ENCODE results near the gene CRLF1.

The CRLF1 gene

DNA sequence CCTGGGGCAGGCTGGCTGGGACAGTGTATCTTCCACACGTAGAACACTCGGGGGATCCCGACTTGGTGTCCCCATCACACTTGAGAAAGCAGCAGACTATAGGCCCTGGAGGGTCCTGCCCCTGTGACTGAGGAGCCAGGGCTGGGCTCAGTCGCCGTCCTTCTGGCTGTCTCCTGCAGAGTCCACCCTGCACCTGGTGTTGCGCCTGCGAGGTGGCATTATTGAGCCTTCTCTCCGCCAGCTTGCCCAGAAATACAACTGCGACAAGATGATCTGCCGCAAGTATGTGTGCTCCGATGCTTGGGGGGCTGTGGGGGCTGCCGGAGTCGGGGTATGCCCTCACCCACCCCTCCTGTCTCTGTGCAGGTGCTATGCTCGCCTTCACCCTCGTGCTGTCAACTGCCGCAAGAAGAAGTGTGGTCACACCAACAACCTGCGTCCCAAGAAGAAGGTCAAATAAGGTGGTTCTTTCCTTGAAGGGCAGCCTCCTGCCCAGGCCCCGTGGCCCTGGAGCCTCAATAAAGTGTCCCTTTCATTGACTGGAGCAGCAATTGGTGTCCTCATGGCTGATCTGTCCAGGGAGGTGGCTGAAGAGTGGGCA lies 31.8 kb downstream of the CRLF1 start:
- H3K36me3 Mint-ChIP-seq, result peaks cover 60% of the 10 kb centered on the region
- no peak overlapping the region for H3K4me3 Mint-ChIP-seq
- no peak overlapping the region for H3K27ac Mint-ChIP-seq
- no peak for ATAC-seq
- H3K27me3 Mint-ChIP-seq, result no peaks in the 10 kb centered on the region
- H3K4me1 Mint-ChIP-seq, result peaks cover 26% of the 10 kb centered on the region
- no peaks in the 10 kb centered on the region for H3K9me3 Mint-ChIP-seq

DNA sequence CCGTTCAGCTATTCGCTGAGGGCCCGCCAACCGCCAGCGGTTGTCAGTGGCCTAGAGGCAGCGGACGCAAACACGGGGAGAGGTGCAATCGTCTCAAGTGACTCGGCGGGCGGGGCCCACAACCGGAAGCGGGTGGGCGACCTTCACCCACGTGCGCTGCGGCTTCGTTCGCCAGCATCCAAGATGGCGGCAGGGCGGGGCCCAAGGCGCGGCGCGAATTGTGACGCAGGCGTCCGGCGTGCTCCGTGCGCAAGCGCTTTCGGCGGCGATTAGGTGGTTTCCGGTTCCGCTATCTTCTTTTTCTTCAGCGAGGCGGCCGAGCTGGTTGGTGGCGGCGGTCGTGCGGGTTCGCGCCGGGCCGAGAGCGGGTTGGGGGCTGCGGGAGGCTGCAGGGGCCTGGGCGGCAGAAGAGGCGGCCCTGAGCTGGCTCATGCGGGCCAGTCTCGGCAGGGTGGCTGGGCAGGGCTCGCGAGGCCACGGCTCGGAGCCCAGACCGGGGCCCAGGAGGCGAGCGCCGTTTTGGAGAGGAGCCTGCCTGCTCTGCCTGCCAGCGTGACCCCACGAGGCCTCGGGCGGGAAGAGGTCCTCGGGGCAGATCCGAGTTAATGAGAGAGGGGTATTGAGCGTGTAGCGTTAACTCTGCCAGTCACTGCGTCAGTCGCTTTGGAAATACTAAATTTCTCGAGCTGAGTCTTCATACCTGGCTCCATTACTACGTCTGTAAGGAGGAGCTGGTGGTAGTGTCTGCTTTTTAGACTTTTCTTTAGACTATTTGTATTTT lies 34.8 kb downstream of the CRLF1 start, which contains the start of gene UBA52:
TSS of gene UBA52 (plus strand) at position 294 of the 781 bp plus-strand sequence. CDS start 1,444 bp downstream, outside the sequence.
- no peaks in the 10 kb centered on the region for H3K27me3 Mint-ChIP-seq
- peak within 1 kb of the TSS; percentile 93 for H3K27ac Mint-ChIP-seq
- peaks cover 26% of the 10 kb centered on the region for H3K4me1 Mint-ChIP-seq
- no peaks in the 10 kb centered on the region for H3K9me3 Mint-ChIP-seq
- H3K4me3 Mint-ChIP-seq, result peak within 1 kb of the TSS; percentile 91
- peaks cover 66% of the 10 kb centered on the region for H3K36me3 Mint-ChIP-seq
- peak; percentile 99 for ATAC-seq

DNA sequence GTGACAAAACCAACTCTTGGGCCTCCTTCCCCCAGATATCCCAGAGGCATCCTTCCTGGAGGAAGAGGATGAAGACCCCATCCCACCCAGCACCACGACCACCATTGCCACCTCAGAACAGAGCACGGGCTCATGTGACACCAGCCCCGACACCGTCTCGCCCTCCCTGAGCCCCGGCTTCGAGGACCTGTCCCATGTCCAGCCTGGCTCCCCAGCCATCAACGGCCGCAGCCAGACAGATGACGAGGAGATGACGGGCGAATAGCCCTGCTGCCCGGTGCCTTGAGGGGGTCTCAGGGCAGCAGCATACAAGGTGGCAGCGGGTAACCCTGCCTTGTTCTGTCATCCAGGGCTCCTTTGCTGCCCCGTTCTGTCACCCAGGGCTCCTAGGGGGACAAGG lies 38.2 kb downstream of the CRLF1 start:
- H3K4me3 Mint-ChIP-seq, result no peak overlapping the region
- no peak for ATAC-seq
- H3K4me1 Mint-ChIP-seq, result peaks cover 12% of the 10 kb centered on the region
- H3K9me3 Mint-ChIP-seq, result no peaks in the 10 kb centered on the region
- no peak overlapping the region for H3K27ac Mint-ChIP-seq
- H3K27me3 Mint-ChIP-seq, result no peaks in the 10 kb centered on the region
- peaks cover 58% of the 10 kb centered on the region for H3K36me3 Mint-ChIP-seq

DNA sequence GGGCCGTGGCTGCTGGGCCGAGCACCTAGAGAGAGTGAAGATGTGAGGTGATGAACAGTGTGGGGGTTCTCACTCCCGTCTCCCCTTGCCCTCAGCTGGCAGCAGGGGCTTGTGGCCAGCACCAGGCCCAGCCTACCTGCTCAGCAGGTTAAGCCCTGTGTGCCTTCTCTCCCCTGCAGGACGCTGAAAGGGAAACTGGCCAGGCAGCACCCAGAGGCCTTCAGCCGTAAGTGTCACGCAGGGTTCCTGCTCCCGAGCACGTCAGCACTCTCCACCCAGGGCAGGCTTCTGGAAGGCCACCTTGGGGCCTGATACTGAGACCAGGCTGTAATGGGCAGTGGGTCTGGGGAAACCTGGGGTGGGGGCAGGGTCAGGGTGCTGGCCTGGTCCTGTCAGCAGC lies 39.6 kb downstream of the CRLF1 start:
- H3K27ac Mint-ChIP-seq, result no peak overlapping the region
- H3K9me3 Mint-ChIP-seq, result no peaks in the 10 kb centered on the region
- H3K4me1 Mint-ChIP-seq, result peaks cover under 1% of the 10 kb centered on the region
- ATAC-seq, result no peak
- no peak overlapping the region for H3K4me3 Mint-ChIP-seq
- H3K27me3 Mint-ChIP-seq, result no peaks in the 10 kb centered on the region
- peaks cover 56% of the 10 kb centered on the region for H3K36me3 Mint-ChIP-seq

DNA sequence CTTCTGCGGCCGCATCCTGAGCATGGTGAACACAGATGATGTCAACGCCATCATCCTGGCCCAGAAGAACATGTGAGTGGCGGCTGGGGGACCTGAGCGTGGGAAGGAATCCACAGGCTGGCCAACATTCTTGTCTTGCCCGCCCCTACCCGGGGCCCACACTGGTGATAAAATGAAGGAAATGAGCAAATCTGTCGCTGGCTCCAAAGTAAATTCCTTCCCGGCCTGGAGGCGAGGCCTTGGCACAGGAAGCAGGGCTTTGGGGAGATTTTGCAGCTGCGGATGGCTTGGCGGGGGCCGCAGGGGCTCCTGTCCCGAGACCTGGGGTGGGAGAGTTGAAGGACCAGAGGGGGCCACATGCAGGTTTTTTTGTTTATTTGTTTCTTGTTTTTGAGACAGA lies 44.5 kb downstream of the CRLF1 start:
- peaks cover 42% of the 10 kb centered on the region for H3K36me3 Mint-ChIP-seq
- ATAC-seq, result no peak
- H3K4me1 Mint-ChIP-seq, result peaks cover 34% of the 10 kb centered on the region
- H3K27me3 Mint-ChIP-seq, result no peaks in the 10 kb centered on the region
- no peak overlapping the region for H3K27ac Mint-ChIP-seq
- no peak overlapping the region for H3K4me3 Mint-ChIP-seq
- no peaks in the 10 kb centered on the region for H3K9me3 Mint-ChIP-seq

DNA sequence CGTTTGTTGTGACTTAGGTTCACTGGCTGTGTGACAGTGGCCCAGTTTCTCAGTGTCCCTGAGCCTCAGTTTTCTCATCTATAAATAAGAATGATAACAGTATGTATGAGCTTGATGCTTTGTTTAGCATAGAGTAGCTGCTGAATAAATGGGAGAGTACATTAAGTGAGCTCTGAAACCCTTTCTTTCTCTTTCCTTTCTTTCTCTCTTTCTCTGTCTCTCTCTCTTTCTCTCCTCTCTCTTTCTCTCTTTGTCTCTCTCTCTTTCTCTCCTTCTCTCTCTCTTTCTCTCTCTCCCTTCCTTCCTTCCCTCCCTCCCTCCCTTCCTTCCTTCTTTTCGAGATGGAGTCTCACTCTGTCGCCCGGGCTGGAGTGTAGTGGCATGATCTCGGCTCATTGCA lies 46.9 kb downstream of the CRLF1 start:
- Mint-ChIP-seq H3K36me3 (peaks cover 32% of the 10 kb centered on the region), H3K9me3 (no peaks in the 10 kb centered on the region), H3K4me1 (peaks cover 34% of the 10 kb centered on the region), H3K4me3 (peak overlapping the region; percentile 16), H3K27ac (peak overlapping the region; percentile 64), H3K27me3 (no peaks in the 10 kb centered on the region)
- no peak for ATAC-seq

DNA sequence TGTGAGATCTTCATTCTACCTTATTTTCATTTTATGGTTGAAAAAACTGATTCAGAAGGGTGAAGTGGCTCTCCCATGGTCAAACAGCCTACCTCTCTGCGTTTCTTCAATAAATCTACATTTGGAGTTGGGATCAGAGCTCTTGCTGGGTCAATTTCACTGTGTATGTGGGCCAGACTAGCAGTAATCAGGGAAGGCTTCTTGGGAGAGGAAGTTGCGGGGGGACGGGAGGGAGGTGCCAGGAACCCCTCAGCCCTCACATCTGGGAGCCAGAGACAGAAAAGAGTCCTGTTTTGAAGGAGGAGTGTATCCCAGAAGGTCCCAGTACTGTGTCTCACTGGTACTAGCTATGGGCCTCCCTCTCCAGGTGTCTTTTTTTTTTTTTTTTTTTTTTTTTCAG lies 48.0 kb downstream of the CRLF1 start:
- H3K27me3 Mint-ChIP-seq, result no peaks in the 10 kb centered on the region
- peaks cover 34% of the 10 kb centered on the region for H3K4me1 Mint-ChIP-seq
- H3K4me3 Mint-ChIP-seq, result peak overlapping the region; percentile 91
- peaks cover 21% of the 10 kb centered on the region for H3K36me3 Mint-ChIP-seq
- H3K9me3 Mint-ChIP-seq, result no peaks in the 10 kb centered on the region
- peak overlapping the region; percentile 95 for H3K27ac Mint-ChIP-seq
- ATAC-seq, result no peak

DNA sequence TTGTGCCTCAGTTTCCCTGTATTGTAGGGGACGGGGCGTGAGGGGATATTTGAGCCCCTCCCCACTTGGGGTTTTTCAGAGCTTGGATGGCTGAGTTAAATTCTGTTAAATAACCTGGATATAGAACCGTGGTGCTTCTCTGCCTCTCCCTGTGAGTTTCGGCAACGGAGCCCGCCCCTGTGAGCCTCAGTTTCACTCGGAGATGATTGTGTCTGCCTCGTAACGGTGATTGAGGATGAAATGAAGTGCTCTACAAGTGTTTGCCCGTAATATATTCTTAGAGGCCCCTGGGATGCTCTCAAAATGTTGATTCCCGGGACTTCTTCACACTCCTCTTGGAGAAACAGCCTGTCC lies 48.4 kb downstream of the CRLF1 start:
- Mint-ChIP-seq H3K27ac (peak overlapping the region; percentile 95), H3K36me3 (peaks cover 16% of the 10 kb centered on the region), H3K27me3 (no peaks in the 10 kb centered on the region), H3K4me3 (peak overlapping the region; percentile 91), H3K4me1 (peaks cover 34% of the 10 kb centered on the region), H3K9me3 (no peaks in the 10 kb centered on the region)
- ATAC-seq, result no peak

DNA sequence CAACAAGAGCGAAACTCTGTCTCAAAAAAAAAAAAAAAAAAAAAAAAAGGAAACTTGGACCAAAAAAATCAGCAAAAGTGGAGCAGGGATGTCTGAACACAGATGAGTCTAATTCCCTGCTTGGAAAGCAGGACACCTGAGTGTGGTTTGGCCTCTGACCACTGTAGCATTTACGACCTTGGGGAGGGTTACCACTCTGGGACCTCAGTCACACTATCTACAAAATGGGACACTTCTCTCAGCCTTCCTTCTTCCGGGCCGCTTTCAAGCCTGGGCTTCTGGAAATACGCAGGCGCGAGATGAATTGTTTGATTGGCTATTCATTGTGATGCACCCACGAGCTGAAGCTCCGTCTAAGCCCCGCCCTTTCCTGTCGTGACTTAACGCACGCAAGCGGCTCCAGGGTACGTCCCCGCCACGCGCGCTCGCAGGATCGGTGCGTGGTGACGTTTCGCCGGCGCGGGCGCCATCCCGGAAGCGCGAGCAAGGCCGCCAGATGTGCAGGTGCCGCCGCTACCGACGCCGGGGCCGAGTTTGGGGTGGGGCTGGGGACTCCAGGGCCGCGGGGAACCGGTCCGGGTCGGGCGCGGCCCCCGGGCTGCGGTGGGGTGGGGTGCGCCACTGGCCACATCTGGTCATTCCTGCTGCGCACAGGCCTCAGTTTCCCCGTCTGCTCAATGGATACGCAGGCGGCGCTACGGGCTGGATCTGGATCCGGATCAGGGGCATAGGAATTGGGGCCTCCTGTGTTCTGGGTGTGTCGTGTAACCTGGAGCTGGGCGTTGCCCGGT lies 49.0 kb downstream of the CRLF1 start, which contains the start of gene KXD1:
TSS of gene KXD1 (plus strand) at position 460 of the 791 bp plus-strand sequence. CDS start 4,187 bp downstream, outside the sequence.
- Mint-ChIP-seq H3K4me3 (peak within 1 kb of the TSS; percentile 91), H3K27me3 (no peaks in the 10 kb centered on the region), H3K9me3 (no peaks in the 10 kb centered on the region), H3K4me1 (peaks cover 34% of the 10 kb centered on the region), H3K36me3 (peaks cover 12% of the 10 kb centered on the region), H3K27ac (peak within 1 kb of the TSS; percentile 95)
- ATAC-seq, result peak; percentile 100

DNA sequence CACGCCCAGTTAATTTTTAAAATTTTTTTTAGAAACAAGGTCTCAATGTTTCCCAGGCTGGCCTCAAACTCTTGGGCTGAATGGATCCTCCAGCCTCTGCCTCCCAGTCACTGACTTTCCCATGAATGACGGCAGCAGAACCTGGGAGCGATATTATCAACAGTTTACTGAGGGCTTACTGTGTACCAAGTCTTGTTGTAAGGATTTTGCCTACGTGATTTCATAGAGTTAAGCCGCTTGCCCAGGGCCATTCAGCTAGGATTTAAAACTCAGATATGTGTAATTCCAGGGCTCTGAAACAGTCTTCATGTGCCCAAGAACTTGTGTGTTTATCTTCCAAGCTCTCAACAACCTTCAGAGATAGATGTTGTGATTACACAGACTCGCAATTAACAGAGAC lies 55.0 kb downstream of the CRLF1 start:
- no peak overlapping the region for H3K27ac Mint-ChIP-seq
- H3K4me3 Mint-ChIP-seq, result no peak overlapping the region
- H3K36me3 Mint-ChIP-seq, result no peaks in the 10 kb centered on the region
- no peaks in the 10 kb centered on the region for H3K4me1 Mint-ChIP-seq
- ATAC-seq, result no peak
- H3K9me3 Mint-ChIP-seq, result no peaks in the 10 kb centered on the region
- H3K27me3 Mint-ChIP-seq, result no peaks in the 10 kb centered on the region

DNA sequence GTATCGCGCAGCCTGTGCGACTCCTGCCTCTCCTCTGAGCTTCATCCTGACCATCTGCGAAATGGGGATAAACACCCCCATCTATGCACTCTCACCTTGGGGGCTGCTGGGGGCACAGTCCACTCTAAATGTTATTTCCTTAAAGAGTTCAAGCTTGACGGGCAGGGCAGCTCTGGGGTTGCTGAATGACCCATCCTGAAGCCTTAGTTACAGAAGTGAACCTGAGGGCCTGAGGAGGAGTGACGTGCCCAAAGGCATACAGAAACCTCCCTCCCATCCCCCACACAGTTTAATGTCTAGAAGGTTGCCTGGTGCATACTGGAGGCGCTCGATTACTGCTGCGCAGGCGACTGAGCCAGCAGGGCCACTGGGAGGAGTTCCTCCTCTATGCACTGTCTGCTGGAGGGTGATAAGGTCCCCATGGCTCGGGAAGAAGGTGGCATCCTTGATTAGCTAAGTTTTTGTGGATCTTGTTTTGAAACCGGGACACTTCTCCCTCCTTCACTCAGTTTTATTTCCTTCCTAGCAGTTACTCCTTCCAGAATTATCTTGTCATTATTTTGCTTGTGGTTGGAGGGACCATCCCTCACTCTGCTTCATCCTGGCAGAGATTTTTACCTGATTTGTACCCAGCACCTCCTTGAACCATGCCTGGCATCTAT lies 62.7 kb downstream of the CRLF1 start:
- H3K27me3 Mint-ChIP-seq, result no peaks in the 10 kb centered on the region
- ATAC-seq, result peak; percentile 89
- no peaks in the 10 kb centered on the region for H3K9me3 Mint-ChIP-seq
- H3K27ac Mint-ChIP-seq, result peak overlapping the region; percentile 95
- peaks cover 17% of the 10 kb centered on the region for H3K36me3 Mint-ChIP-seq
- H3K4me3 Mint-ChIP-seq, result peak overlapping the region; percentile 92
- H3K4me1 Mint-ChIP-seq, result peaks cover 24% of the 10 kb centered on the region
